ENCODE data around the gene ZWILCH. TPM values are rescaled to one million over a fixed set of nuclear protein-coding genes. Genes with fewer than 3 reads are reported as not detected.

ZWILCH gene
- total RNA-seq, 3 donors from 2014 or later (not counting 1 experiment from before 2014, with no cell fraction given), result 8.7 to 9.9 (median 9.7) TPM

DNA sequence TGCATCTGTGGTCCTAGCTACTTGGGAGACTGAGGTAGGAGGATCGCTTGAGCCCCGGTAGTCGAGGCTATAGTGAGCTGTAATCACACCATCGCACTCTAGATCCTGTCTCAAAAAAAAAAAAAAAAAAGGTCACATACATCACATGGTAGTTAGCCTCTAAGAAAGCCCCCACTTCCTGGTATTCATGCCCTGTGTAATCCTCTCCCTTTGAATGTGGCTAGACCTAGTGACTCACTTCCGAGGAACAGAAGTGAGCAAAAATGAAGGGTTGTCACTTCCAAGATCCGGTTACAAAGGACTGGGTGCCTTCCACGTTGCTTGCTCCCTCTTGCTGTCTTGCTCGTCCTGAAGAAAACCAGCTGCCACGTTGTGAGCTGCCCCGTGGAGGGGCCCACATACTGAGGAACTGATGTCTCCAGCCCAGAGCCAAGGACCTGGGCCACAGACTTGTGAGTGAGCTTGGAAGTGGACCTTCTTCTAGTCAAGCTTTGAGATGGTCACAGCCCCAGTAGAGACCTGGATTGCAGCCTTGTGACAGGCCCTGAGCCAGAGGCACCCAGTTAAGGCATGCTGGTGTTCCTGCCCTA, 73.3 kb downstream of the ZWILCH start:
- Histone ChIP-seq H3K4me1 (ENCODE audit: control insufficient read depth, insufficient read depth, low read length) (no peaks in the 10 kb centered on the region), H3K4me3 (ENCODE audit: low read length) (no peak overlapping the region), H3K27me3 (ENCODE audit: control insufficient read depth, insufficient read depth, low read length) (no peaks in the 10 kb centered on the region), H3K9me3 (ENCODE audit: control insufficient read depth, insufficient read depth, low read length) (no peaks in the 10 kb centered on the region), H3K36me3 (ENCODE audit: control insufficient read depth, insufficient read depth, low read length) (no peaks in the 10 kb centered on the region), H3K27ac (ENCODE audit: low read length) (no peak overlapping the region)
- intact Hi-C loops (cut with micrococcal nuclease), result no loop called here
- Mint-ChIP-seq H3K27ac (no peak overlapping the region), H3K4me1 (no peaks in the 10 kb centered on the region), H3K36me3 (no peaks in the 10 kb centered on the region), H3K27me3 (ENCODE audit: low read depth in 2 of 2) (peaks cover 0 to 4% of the 10 kb centered on the region in 2 donors), H3K4me3 (no peak overlapping the region), H3K9me3 (no peaks in the 10 kb centered on the region)
- DNase-seq, result no peak
- no peak for ATAC-seq
- TF ChIP-seq, protein P1, sequence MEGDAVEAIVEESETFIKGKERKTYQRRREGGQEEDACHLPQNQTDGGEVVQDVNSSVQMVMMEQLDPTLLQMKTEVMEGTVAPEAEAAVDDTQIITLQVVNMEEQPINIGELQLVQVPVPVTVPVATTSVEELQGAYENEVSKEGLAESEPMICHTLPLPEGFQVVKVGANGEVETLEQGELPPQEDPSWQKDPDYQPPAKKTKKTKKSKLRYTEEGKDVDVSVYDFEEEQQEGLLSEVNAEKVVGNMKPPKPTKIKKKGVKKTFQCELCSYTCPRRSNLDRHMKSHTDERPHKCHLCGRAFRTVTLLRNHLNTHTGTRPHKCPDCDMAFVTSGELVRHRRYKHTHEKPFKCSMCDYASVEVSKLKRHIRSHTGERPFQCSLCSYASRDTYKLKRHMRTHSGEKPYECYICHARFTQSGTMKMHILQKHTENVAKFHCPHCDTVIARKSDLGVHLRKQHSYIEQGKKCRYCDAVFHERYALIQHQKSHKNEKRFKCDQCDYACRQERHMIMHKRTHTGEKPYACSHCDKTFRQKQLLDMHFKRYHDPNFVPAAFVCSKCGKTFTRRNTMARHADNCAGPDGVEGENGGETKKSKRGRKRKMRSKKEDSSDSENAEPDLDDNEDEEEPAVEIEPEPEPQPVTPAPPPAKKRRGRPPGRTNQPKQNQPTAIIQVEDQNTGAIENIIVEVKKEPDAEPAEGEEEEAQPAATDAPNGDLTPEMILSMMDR (IDR thresholded peaks at IDR 0.05), result no peak
- WGBS (ENCODE audit: insufficient coverage), result 75% methylated on average over 10 of the region's 10 CpGs

DNA sequence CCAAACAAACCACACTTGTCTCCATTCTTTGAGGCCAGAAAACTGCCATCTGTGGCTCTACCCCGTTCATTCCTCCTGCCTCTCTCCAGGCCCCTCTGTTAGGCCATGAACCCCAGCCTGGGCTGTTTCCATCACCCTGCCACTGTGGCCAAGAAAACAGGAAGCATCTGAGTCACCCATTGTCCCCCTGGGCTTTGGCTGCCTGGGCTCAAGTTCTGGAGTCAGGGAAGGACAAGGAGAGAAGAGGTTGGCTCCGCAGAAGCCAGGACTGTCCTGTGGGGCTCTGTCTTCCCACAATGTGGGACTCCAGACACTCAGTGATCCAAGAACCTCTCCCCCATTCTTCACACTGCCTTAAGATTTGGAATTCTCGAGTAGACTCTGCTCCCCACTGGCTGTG, 75.5 kb downstream of the ZWILCH start:
- TF ChIP-seq, protein P1 (IDR thresholded peaks at IDR 0.05), result no peak
- no peak for DNase-seq
- no peaks in the 10 kb centered on the region for H3K4me1 Mint-ChIP-seq
- H3K36me3 ChIP-seq (ENCODE audit: control insufficient read depth, insufficient read depth, low read length), result no peaks in the 10 kb centered on the region
- H3K9me3 Mint-ChIP-seq, result no peaks in the 10 kb centered on the region
- intact Hi-C loops (cut with micrococcal nuclease), result no loop called here
- no peak overlapping the region for H3K27ac Mint-ChIP-seq
- no peak for ATAC-seq
- H3K27me3 ChIP-seq (ENCODE audit: control insufficient read depth, insufficient read depth, low read length), result no peaks in the 10 kb centered on the region
- H3K4me3 ChIP-seq (ENCODE audit: low read length), result no peak overlapping the region
- no peak overlapping the region for H3K27ac ChIP-seq (ENCODE audit: low read length)
- no peak overlapping the region for H3K4me3 Mint-ChIP-seq
- peaks cover 0 to 4% of the 10 kb centered on the region in 2 donors for H3K27me3 Mint-ChIP-seq (ENCODE audit: low read depth in 2 of 2)
- H3K9me3 ChIP-seq (ENCODE audit: control insufficient read depth, insufficient read depth, low read length), result no peaks in the 10 kb centered on the region
- 61% methylated on average over 3 of the region's 3 CpGs for whole genome bisulfite sequencing (ENCODE audit: insufficient coverage)
- no peaks in the 10 kb centered on the region for H3K36me3 Mint-ChIP-seq
- no peaks in the 10 kb centered on the region for H3K4me1 ChIP-seq (ENCODE audit: control insufficient read depth, insufficient read depth, low read length)

DNA sequence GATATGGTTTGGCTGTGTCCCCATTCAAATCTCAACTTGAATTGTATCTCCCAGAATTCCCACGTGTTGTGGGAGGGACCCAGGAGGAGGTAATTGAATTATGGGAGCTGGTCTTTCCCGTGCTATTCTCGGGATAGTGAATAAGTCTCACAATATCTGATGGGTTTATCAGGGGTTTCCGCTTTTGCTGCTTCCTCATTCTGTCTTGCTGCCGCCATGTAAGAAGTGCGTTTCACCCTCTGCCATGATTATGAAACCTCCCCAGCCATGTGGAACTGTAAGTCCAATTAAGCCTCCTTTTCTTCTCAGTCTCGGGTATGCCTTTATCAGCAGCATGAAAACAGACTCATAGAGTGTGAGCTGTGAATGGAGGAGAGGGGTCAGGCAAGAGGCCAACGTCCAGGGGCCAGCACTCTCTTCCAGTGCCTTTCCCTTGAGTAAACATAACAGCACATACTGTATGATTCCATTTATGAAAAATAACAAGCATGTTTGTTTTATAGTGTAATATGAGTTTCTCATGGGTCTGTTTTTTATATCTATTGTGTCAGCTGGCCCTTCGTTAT, 76.9 kb downstream of the ZWILCH start:
- no peaks in the 10 kb centered on the region for H3K4me1 Mint-ChIP-seq
- intact Hi-C loops (cut with micrococcal nuclease), result no loop called here
- H3K27me3 Mint-ChIP-seq (ENCODE audit: low read depth in 2 of 2), result peaks cover 0 to 7% of the 10 kb centered on the region in 2 donors
- no peaks in the 10 kb centered on the region for H3K9me3 Mint-ChIP-seq
- ATAC-seq (no peak), DNase-seq (no peak)
- Histone ChIP-seq H3K27ac (ENCODE audit: low read length) (no peak overlapping the region), H3K27me3 (ENCODE audit: control insufficient read depth, insufficient read depth, low read length) (no peaks in the 10 kb centered on the region), H3K36me3 (ENCODE audit: control insufficient read depth, insufficient read depth, low read length) (no peaks in the 10 kb centered on the region), H3K4me3 (ENCODE audit: low read length) (no peak overlapping the region), H3K4me1 (ENCODE audit: control insufficient read depth, insufficient read depth, low read length) (no peaks in the 10 kb centered on the region), H3K9me3 (ENCODE audit: control insufficient read depth, insufficient read depth, low read length) (no peaks in the 10 kb centered on the region)
- no peaks in the 10 kb centered on the region for H3K36me3 Mint-ChIP-seq
- no peak overlapping the region for H3K27ac Mint-ChIP-seq
- H3K4me3 Mint-ChIP-seq, result no peak overlapping the region
- TF ChIP-seq, protein P1 (IDR thresholded peaks at IDR 0.05), result no peak
- WGBS (ENCODE audit: insufficient coverage), result 96% methylated on average over 7 of the region's 9 CpGs
